LNCaP clone FGC (cell line): ENCODE data around the gene STAT5B.

ENCODE experiments used
- DNase-seq: peaks from one replicate; pipeline ENCODE4 v3.0.0-alpha.2; 2011; ENCODE audit warnings: low read depth
- H3K4me3 ChIP-seq: 2 replicates; pipeline ENCODE4 v1.5.1; 2011; ENCODE audit warnings: mild to moderate bottlenecking, low read depth, low read length, control low read depth
- TF ChIP-seq, protein P1 (sequence below): IDR thresholded peaks from 2 replicates; pipeline ENCODE4 v1.5.1; 2012; ENCODE audit warnings: mild to moderate bottlenecking; ENCODE audit not compliant: control insufficient read depth, insufficient read depth; ENCODE audit errors: extremely low read depth

The STAT5B gene

DNA sequence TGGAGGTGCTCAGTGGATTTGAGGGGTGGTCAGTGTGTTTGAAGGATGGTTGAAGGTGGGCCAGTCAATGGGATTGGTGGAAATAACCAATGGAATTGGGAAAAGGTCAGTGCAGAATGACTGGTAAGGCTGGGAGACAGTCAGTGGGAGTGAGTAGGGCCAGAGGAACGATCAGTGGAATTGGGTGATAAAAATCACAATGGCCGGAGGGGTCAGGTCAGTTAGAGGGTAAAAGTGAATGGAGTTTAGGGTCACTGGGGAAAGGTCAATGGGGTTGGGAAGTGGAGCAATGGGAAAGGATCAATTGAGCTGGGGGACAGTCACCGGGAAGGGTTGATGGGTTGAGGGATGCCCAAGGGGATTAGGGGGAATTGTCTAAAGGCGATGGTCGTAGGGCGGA, 110.4 kb downstream of the STAT5B start:
- TF ChIP-seq, protein P1, sequence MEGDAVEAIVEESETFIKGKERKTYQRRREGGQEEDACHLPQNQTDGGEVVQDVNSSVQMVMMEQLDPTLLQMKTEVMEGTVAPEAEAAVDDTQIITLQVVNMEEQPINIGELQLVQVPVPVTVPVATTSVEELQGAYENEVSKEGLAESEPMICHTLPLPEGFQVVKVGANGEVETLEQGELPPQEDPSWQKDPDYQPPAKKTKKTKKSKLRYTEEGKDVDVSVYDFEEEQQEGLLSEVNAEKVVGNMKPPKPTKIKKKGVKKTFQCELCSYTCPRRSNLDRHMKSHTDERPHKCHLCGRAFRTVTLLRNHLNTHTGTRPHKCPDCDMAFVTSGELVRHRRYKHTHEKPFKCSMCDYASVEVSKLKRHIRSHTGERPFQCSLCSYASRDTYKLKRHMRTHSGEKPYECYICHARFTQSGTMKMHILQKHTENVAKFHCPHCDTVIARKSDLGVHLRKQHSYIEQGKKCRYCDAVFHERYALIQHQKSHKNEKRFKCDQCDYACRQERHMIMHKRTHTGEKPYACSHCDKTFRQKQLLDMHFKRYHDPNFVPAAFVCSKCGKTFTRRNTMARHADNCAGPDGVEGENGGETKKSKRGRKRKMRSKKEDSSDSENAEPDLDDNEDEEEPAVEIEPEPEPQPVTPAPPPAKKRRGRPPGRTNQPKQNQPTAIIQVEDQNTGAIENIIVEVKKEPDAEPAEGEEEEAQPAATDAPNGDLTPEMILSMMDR: no peak

DNA sequence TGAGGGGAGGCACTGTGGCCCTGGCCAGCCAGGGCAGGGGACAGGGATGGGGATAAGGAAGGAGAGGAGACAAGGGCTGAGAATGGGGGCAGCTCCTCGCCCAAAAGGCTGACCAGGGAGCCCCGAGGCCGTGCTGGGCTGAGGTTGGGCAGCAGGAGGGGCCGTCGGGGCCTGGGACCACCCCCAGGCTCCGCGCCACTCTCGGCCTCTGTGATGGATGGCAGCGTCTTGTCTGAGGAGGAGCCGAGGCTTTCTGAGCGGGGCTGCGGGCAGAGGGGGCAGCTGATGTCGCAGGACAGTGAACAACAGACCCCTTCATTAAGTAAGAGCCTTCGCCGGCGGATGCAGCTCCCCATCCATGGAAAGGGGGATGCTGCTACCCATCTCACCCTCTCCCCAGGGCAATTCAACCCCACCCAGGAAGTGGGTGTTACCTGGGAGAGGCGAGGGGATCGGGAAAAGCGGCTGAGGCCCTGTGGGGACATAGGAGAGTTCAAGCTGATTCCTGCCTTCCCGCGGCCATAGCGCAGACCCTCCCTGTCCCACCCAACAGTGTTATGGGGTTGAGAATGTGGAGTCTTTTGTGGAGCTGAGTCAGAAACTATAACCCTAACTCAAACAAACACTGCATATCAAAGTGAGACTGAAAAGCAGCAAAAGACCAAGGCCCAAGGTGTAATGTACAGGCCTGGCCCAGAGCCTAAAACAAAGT, 112.3 kb downstream of the STAT5B start:
- TF ChIP-seq, protein P1: no peak
- no peak overlapping the region for H3K4me3 ChIP-seq
- no peak for DNase-seq

More for the DNA sequence above, 110.4 kb downstream of the STAT5B start:
- DNase-seq: no peak
- no peak overlapping the region for H3K4me3 ChIP-seq

DNA sequence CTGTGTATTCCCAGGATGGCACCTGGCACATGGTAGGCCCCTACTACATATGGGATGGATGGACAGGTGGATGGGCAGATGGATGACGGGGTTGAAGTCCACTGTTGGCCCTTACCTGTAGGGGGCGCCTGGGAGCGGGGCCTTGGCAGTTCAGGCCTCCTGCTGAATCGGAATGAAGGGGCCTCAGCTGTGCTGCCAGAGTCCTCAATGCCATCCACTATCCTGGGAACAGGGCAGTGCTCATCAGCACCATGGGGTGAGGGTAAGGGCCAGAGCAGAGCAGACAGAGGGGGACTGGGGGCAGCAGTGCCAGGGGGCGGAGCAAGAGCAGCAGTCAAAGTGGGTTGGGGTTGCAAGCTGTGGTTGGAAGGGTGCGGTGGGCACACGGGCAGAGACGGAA, 113.1 kb downstream of the STAT5B start:
- no peak overlapping the region for H3K4me3 ChIP-seq
- no peak for DNase-seq
- TF ChIP-seq, protein P1: 0 out of 2 replicates have a peak, but pooled peaks have one; percentile 19

DNA sequence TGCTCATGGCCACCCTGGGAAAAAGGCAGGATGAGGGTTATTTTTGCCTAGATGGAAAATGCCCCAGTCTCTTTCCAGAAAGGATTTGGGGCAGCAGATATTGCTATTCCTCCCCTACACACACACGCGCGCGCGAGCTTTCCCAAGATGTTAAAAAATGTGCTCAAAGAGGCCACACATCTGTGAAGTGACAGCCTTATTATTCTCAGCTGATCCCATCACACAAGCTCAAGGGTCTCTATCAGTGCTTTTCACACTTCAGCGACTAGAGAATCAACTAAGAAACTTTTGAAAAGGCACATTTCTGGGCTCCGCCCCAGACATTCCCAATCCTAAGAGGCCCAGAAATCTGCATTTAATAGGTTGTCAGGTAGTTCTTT, 115.7 kb downstream of the STAT5B start:
- DNase-seq: no peak
- no peak overlapping the region for H3K4me3 ChIP-seq
- TF ChIP-seq, protein P1: no peak

DNA sequence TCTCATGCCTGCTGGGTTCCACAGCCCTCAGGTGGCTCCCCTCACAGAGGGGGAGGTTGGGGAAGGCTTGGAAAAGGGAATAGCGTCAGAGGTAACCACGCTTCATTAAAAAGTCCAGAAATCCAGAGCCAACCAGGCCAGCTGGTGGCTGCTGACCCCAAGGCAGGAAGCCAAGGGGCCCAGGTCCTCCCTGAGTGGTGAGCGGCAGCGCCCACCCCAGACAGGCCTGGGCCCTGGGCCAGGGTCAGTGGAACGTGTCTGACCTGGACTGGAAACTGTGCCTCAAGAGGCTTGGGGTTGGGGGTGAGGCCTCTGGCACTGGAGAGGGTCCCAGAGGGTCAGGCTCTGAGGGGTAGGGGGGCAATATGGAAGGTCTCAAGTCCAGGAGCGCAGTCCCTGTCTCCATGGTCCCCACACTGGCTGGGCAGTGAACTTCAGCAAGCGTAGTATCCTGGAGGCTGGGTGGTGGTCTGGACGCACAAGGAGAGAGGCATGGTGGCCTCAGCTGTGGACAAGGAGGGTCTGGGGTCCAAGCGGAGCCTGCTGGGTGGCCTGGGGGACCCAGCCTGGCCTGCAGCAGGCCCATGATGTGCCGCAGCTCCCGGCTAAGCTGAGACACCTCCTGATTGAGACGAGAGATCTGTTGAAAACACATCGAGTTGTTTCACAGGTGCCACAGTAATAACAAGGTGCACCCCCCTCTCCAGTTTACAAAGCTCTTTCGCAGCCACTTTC, 116.2 kb downstream of the STAT5B start:
- no peak overlapping the region for H3K4me3 ChIP-seq
- DNase-seq: no peak
- TF ChIP-seq, protein P1: no peak

DNA sequence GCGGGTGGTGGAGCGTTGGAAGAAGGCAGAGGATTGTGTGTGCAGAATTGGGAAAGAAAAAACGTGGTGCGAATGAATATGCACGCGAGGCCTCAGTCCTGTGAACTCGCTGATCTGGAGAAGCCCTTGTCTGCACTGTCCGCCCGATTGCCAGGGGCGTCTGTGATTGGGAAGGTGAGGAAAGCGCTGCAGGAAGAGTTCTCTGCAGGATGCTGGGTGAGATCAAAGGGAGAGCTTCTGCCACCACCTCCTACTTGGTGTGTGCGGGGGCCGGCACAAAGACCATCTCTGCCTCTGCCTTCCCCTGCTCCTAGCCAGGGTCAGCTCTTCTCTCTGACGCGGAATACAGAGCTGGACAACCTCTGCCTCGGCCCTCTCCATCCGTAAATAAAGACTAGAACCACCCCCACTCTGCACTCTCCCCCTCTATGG, 120.6 kb downstream of the STAT5B start:
- no peak overlapping the region for H3K4me3 ChIP-seq
- no peak for DNase-seq
- TF ChIP-seq, protein P1: no peak
